HG02973 (cell line): ENCODE measurements around the gene PNLIPRP2.

Experiments used
- ATAC-seq: cut with Tn5 transposase; IDR thresholded peaks from one replicate; pipeline ENCODE4 v1.9.1; 2021; ENCODE audit warnings: moderate library complexity; ENCODE audit not compliant: unreplicated experiment

PNLIPRP2 gene

DNA sequence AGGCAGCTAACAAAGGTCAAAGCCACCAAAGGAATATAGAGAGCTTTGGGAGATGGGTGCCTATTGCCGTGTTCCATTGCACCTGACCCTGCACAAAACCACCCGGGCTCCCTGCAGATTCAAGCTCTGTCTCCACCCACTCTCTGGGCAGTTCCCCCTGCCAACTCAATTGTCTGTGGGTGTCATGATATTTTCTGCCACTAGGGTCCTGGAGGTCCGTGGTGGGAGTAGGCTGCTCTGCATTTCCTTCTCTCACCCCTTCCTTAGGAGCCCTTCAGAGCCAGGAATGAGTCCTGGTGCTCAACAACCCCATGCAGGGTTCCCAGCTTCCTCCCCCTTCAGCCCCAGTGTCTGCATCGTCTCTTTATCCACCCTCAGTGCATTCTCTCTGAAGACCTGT lies 34.1 kb downstream of the PNLIPRP2 start:
- peak; percentile 58 for ATAC-seq

DNA sequence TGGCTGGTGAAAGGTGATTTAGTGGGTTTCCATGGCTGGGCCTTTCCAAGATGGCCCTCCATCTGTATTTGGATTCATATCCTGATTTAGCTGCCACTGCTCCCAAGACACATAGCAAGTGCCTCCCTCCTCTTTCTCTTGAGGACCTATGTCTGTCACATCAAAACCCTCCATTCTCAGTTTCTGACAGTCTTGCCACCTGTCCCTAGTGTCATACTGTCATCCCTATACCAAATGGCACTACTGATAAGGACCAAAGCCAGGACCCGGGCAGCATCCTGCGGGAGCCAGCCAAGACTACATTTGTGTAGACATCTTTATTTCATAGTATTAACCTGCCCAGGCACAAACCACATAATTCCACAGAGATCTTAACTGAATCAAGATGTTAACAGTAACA lies 34.8 kb downstream of the PNLIPRP2 start:
- ATAC-seq, result no peak

DNA sequence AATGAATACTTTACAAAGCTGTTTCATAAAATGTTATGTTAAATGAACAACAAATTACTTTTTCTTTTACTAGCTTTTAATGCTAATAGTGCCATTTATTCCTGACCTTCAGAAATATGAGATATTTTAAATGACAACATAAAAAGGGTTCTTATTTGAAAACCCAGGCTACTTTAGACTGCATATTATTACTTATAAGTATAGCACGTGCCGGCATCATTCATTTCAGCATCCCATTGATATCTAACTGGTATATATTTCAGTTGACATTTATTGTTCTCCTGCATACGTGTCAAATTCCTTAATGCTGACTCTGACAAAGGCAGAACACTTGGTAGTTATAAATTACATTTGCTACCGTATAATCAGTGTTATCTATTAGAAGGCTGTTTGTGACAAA lies 35.3 kb downstream of the PNLIPRP2 start:
- ATAC-seq, result no peak

DNA sequence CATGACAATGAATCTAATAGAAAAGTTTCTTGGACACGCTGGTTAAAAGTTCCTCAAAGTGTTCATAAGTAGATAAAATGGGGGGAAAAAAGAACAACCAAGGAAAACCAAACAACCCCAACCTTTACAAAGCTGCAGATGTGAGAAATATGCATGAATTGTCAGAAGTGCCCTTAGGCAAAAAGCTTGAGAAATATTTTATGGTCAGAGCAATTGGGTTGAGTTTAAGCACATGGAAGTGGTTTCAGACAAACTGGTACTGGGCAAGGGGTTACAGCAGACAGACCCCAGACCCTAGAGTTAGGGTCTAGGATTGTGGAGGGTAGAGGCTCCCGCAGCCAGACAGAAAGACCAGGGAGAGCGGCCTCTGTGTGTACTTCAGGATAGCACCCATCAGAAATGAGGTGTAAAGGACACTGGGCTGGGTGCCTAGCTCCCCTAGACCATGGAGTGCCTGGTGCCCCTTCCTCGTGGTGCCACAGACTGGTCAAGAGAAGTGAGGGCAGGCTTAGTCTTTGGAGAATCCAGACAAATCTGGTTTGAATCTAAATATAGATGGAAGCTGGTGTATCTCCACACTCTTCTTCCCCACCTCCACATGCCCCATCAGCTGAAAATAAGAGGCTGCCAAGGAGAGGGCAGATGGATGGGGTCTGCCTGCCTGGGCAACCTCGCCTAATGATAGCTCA lies 37.3 kb downstream of the PNLIPRP2 start:
- ATAC-seq, result no peak

DNA sequence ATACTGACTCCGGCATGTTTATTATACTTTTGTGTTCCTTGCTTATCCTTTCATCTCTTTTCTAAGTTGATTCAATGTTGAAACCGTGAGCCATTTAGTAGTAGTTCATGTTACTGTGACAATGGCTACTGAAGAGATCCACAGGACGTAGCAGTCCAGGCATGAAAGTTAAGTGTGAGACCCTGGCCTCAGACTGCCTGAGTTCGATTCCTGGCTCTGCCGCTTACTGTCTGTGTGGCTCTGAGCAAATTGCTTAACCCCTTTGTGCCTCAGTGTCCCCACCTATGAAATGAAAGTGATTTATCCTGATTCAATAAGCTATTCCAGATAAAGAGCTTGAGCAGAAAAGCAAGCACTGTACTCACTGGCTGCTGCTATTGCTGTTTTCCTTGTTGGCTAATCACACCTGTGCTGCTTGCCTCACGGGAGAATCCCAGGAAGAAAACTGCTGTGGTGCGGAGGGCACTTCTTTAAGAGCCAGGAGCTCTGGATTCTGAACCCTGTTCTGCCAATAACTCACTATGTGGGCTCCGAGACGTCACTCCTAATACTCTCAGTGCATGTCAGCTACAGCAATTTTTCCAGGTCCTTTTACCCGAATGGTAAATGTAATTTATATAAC lies 38.4 kb downstream of the PNLIPRP2 start:
- ATAC-seq, result no peak

DNA sequence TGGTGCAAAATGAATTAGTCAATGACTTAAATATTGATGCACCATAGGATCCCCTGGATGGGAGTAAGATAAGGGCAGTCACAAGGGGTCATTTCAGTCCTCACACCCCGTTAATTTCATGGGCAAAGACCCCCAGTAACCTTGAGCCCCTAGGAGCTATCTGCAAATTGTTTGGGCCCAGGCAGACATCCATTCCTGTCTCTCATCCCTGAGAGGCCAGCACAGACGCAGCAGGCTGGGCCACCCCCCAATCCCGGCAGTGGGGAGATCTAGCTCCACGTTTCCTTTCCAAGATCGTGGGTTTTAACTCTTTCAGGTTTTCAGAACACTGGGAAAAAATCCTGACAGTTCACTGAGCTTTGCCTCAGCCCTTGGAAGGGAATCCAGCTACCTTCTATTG lies 40.1 kb downstream of the PNLIPRP2 start:
- ATAC-seq, result no peak

DNA sequence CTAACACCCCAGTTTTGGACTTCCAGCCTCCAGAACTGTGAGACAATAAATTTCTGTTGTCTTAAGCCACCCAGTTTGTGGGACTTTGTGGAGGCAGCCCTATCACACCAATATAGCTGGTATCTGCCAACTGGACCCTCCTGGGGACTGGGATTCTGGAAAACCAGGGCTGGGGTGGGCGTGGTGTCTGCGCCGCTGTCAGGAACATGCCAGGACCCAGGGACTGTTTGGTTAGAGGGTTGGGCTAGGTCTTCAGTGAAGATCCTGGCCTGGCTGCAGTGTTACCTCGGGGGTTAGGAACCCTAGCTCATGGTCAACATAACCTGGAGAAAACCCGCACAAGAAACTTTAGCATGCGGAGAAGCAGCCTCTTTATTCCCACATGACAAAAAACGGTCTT lies 42.6 kb downstream of the PNLIPRP2 start:
- no peak for ATAC-seq

DNA sequence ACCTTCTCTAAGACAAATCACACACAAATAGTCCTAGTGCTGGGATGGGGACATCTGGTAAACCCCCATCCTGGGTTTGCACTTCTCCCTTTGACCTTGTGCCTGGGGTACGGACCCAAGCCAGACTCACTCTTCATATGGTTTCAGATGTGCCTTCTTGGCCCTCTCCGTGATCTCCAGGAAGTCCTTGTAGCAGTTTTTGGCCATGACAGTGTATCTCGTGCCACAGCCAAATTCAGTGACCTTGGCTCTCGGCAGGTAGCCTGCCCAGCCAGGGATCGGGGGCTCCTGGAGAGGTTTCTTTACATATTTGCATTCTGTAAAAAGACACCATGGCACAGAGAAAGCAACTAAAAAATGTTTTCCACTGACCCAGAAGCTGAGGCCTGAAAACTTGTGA lies 43.9 kb downstream of the PNLIPRP2 start:
- no peak for ATAC-seq

DNA sequence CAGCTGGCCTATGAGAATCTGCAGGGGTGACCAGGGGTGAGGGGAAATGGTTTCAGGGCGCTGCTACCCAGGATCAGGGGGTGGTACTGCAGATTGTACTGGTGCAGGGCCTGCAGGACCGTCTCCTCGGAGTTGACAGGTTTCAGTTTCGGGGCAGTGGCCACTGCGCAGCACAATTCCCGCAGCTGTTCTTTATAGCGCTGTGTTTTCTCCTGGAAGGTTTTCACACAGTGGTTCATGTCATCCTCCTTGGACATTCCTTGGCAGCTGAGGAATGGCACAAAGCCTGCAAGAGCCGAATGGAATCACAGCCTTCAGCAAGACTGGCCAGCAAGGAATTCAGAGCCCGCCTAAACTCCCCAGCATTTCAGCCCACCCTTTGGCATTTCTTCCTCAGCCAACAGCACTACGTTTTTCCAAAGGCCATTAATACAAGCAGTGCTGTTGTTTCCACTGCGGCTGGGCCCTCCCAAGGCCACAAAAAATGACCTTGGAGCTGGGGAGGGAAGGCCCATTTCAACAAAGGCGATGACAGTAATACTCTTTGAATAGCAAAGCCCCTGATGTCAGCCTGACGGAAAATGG lies 44.9 kb downstream of the PNLIPRP2 start:
- no peak for ATAC-seq

DNA sequence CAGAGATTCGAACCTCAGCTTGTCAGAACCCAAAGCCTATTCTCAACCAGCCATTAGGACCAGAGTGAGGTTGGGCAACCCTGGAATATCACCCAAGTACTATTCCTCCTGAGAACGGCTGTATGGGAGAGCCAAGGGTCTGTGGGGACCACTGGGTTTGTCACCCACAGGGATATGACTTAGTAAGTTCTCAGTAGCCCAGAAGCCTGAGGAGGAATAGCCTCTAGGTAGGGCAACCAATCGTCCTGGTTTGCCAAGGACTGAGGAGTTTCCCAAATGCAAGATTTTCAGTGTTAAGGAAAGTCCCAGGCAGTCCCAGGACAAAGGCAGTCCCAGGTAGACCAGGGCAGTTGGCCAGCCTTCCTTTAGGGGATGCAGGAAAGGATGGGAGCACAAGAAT lies 46.7 kb downstream of the PNLIPRP2 start:
- ATAC-seq, result no peak

DNA sequence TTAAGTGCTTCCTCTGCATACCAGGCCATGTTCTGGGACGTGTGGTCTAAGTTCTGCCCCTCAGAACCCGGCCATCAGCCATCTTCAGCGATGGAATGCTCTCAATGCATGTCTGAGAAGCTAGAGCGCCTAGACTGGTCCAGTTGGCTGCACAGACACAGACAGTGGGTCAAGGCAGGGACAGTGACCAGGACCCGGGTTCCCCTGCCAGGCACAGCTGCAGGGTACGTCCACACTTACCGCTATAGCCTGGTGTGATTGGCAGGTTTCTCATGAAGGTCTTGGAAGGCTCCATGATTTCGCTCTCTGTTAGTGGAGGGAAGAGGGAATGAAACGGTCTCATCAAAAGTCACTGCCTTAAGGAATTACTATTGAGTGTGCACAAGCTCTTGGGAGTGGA lies 47.3 kb downstream of the PNLIPRP2 start:
- ATAC-seq, result no peak

DNA sequence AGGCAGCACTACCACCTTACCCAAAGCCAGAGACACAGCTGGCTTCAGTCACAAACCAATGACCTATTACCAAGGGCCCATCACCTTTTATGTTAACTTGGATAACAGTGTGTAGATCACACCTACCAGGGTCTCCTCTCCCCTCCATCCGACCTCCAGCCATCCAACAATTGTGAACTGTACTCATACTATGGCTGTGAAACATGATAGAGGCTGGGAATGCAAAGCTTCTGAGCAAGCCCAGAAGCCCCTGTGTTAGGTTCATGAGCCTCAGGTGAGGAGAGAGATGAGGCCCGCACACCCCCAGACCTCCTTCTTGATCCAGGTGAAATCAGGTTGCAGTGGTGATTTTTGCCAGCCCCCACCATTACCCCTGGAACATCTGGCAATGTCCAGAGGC lies 47.7 kb downstream of the PNLIPRP2 start:
- no peak for ATAC-seq

DNA sequence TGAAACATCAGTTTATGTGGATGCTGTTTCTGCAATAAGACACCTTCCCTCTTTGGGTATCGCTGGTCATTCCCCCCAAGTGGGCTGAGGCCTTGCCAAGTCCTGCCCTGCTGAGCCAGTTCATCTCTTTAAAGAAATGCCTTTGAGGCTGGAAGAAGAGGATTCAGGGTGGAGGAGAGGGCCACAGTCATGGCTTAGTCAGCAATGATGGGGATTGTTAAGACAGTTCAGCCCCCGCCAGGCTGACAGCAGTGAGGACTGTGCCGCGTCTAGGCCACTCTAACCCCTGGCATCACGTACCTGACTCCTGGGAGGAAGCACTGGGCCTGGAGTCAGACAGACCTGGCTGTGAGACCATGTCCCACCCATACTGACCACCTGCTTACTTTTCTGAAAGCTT lies 48.3 kb downstream of the PNLIPRP2 start:
- no peak for ATAC-seq

DNA sequence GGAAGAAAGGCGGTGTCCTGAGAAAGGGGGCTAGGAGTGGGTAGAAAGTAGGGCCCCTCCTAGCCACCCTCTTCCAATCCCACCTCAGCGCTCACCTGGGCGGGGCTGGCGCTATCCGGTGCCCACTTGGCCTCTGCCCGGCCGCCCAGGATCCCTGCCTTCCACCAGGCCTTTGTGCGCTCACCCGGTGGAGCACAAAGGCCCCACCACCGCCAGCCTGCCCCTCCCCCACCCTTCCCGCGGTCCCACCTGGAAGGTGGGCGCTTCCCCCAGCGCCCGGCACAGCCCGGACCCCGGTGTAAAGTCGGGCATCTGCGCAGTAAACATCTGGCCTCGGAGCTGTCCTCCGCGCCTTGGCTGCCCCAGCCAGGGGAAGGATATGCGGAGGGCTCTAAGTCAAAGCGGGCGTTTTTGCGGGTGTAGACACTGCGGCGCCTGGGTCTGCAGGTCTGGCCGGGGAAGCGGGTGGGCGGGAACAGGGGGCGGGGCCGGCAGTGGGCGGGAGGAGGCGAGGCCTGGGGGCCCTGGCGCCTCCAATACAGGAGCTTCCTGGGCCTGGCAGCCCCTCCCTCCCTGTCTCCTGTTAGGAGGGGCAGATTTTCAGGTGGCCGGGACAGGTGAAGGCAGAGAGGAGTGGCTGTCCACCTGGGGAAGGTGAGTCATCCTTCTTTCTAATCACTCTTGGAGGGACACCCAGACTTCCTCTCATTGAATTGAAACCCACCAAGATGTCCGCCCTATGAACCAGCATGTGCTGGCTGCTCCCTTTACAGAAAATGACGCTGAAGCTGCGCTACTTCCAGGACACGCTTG lies 49.3 kb downstream of the PNLIPRP2 start:
- no peak for ATAC-seq

DNA sequence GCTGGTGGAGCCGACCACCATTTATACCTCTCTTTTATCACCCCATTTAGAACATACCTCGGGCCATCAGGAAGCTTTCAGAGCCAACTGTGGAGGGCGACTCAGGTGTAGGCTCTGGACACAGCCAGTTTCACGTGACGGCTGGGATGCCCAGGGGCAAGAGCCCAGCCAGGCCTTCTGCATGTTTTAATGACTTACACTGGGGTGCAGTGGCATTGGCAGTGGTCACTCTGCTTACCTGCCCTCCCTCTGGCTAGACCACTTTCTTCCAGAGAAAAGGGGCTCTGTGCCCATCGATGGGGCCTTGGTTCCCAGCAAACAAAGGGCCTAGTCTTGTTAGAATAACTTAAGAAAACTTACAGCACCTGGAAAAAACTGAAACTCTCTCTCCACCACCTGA lies 50.0 kb downstream of the PNLIPRP2 start:
- no peak for ATAC-seq

DNA sequence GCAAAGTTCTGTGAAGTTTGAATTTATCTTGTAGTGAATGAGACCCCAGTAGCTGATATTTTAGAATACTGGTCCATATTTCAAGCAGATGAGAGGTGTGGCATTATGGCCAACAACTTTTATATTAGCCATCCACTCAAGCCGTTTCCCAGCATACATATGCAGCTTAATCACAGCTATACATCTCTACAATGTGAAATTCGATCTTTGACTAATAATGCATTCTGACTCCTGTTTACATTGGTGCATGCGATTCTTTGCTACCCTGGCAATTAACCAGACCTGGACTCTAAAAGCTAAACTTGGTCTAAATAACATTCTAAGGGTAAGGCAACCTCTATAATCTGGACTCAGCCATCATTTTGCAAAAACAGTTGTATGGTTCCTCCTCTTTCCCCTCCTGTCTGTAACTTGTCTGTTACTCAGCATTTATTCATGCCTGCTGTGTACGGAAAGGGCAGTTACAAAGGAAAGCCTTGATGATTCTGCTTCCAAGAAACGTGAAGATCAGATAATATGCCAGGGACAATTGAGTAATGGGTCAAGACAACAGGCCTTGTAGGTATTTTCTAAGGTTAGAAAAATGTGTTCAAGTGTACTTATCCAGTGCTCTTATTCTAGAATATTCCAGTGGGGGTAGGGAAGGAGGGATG lies 50.6 kb downstream of the PNLIPRP2 start:
- no peak for ATAC-seq

DNA sequence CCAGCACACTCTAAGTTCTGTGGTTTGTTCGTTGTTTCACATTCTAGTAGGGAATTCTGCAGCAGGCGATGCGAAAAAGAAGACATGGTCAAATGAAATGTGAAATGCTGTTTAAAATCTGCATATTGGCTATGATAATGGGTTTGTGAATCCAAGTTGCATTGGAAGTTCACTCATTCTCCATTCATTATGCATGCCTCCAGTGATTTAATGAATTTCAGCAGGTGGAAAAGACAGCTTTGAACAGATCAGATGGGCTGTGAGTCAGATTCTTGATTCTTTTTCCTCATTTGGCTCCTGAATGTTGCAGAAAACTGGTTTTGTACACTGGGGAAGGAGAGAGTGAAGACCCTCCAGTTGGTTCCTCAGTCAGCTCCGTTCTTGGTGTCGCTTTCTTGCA lies 52.1 kb downstream of the PNLIPRP2 start:
- no peak for ATAC-seq

DNA sequence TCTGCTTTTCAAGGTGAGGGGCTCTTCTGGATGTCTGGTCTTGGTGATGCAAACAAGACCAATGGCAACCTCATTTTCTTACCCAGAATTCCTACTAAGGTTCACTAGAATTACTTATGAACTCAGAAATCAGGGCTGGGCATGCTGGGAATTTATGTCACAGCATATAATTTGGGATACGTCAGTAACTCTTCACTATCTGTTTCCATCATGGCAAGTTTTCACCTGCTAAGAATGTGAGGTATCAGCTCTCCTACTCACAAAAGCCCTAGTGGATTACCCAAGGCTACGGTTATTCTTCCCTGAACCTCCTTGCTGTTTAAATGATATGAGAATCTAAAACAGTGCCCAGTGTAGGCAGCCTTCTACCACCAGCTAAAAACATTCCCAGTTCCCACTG lies 53.1 kb downstream of the PNLIPRP2 start:
- no peak for ATAC-seq

DNA sequence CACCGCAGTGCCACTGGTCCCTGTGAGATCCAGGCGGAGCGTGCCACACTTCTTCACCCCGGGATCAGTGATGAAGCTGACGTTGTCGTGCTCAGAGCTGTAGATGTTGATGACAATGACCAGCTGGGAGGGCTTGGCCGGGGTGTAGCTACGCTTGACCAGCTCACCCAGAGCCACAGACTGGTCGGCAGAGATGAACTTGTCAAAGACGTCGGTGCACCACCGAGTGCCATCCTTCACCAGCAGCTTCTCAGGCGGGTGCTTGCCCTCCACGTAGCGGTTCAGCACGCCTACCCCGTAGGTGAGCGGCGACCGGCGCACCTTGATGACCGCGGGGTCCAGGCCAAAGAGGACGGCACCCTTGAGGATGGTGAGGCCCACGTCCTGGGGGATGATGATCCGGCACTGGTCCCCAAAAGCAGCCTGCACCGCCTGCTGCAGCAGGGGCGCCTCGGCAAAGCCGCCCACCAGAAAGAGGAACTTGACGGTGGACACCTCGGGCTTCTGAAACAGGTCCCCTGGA lies 54.2 kb downstream of the PNLIPRP2 start:
- ATAC-seq, result no peak

DNA sequence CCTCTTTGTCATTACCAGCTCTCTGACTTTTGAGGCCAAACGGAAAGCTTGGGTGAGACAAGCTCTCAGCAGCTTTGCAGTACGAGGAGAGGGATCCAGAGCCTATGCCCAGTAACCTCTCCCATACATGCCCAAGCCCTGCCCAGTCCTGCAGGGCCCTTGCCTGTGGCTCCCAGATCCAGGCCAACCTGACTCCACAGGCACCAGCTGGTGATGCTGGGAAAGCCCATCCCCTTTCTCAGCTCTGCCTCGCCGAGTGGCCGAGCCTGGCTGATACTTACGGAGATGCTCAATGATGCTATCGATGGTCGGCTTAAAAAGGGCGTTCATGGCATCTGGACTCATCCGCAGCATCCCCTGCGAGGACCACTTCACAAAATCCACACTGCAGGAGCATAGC lies 55.4 kb downstream of the PNLIPRP2 start:
- ATAC-seq, result no peak

DNA sequence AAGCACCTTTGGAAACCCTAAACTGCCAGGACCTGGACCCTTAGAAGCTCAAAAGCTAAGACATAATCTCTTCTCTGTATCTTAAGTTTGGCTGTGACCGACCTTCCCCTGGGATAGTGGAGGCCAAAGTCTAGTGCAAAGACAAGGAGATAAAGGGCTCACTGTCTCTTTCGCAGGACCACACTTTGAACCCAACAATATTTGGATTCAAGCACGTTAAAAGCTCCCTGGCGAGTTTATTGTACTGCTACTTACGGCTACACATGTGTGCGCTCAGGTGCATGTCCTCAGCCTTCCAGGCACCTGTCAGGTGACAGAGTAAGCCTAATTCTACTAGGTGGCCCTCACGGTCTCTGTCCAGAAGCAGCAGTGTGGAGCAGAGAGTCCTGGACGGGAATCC lies 55.9 kb downstream of the PNLIPRP2 start:
- ATAC-seq, result no peak
